ENCODE data around the gene RNF113B. TPM values are rescaled to one million over a fixed set of nuclear protein-coding genes. Genes with fewer than 3 reads are reported as not detected.

Gene RNF113B
- total RNA-seq, 1 donor from 2014 or later: not detected

DNA sequence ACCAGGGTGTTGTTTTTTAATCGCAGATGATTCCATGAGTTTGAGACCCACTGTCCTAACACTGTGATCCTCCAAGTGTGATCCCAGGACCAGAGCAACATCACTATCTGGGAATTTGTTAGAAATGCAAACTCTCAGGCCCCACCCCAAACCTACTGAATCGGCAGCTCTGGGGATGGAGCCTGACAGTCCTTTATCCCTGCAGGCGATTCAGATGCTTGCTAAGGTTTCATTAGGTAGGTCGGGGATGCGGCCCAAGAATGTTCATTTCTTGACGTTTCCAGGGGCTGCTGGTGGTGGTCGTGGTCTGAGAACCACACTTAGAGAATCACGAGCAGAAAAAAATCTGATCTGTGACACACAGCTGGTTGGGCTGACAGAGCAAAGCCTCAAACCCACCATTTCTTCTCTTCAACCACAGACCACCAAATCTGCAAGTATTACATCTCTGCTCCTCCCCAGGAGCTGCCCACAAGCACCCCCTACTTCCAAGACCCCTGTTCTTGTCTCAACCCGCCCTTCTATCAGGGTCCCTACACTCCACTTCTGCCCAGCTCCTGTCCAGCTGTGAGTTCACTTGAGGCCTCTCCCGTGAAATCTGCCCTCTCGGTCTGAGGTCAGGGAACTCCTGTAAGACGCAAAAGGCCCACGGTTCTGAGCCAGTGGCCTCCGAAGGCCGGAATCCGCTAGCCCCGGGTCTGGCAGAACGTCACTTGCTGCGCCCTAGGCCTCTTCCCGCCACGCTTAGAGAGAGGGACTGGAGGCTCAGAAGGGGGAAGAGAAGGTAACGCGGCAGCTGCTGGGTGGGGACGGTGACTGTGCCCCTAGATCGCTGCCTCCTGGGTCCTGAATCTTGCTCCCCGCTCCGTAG, 35.3 kb downstream of the RNF113B start:
- no peak for DNase-seq (ENCODE audit: low spot score)

DNA sequence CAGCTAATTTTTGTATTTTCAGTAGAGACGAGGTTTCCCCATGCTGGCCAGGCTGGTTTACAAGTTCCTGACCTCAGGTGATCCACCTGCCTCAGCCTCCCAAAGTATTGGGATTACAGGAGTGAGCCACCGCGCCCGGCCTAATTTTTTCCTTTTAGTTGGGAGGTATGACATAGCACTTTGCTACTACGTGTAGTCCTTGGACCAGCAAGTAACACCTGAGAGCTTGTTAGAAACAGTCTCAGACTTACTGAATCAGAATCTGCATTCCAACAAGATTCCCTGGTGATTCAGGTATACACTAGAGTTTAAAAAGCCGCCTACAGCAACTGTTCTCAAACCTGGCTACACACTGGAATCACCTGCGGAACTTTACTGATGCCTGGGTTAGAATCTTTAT, 36.0 kb downstream of the RNF113B start:
- no peak for DNase-seq (ENCODE audit: low spot score)

DNA sequence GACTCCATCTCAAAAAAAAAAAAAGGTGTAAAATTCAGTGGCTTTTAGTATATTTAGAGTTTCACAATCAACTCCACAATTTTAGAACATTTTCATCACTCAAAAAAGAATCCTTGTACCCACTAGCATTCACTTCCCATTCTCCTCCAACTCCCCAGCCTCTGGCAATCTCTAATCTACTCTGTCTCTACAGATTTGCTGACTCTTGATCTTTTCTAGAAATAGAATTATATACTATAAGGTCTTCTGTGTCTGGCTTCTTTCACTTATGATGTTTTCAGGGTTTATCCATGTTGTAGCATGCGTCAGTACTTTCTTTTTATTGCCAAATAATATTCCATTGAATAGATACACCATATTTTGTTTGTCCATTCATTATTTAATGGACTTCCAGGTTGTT, 42.2 kb downstream of the RNF113B start:
- no peak for DNase-seq (ENCODE audit: low spot score)

DNA sequence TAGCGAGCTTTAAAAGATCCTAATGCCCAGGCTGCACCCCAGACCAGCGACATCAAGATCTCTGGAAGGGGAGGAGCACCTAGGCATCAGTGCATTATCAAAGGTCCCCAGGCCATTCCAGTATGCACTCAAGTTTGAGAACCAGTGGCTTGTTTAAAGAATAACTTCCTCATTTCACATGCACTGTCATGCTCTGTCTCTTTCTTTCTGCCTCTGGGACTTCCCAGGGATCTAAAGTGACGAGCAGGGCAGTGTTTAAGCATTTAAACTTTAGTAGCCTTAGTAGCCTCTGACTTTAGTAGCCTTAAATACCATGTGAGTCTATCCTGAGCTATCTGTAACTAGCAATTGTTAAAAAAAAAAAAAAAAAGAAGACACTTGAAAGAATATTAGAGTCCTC, 43.1 kb downstream of the RNF113B start:
- DNase-seq (ENCODE audit: low spot score): no peak

DNA sequence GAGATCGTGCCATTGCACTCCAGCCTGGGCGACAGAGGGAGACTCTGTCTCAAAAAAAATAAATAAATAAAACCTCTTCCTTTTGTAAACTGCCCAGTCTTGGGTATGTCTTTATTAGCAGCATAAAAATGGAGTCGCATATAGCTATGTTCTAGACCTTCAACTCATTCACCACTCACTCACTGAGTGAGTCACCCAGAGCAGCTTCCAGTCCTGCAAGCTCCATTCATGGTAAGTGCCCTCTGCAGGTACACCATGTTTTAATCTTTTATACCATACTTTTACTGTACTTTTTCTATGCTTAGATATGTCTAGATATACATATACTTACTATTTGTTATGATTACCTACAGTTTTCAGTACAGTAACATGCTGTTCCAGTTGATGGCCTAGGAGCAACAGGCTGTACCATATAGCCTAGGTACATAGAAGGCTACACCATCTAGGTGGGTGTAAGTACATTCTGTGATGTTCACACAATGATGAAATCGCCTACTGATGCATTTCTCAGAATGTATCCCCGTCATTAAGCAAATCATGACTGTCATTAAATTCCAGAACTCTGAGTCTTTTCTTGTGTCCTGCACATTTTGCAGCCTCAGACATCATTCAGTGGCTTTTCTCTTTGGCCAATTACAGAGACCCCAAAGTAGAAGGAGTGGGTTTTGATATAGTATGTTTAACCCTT, 47.9 kb downstream of the RNF113B start:
- DNase-seq (ENCODE audit: low spot score): no peak

Other genes starting within 250 kb of the RNF113B start
- 251 TPM for gene IPO5, start 223.6 kb downstream of the RNF113B start, total RNA-seq (ENCODE audit: insufficient read depth, low replicate concordance)
- 56.6 TPM for gene FARP1, start 34.2 kb downstream of the RNF113B start, total RNA-seq (ENCODE audit: insufficient read depth, low replicate concordance)

All from umbilical cord (tissue), 2 donors.